Activated CD4-positive, alpha-beta T cell treated with anti-CD3 and anti-CD28 coated beads, Interleukin-2, amount 10 ng/mL, durations not matched to agents 7 days and 5 days (primary cell): ENCODE measurements around the gene CCDC137. TPM values are rescaled to one million over a fixed set of nuclear protein-coding genes. Genes with fewer than 3 reads are reported as not detected.

Experiments used
- CTCF ChIA-PET: fragments of 350-600 bp; sonication (Branson Sonifier 250); formaldehyde crosslinking; loops from one replicate; lab custom pipeline; 2021; ENCODE audit warnings: antibody characterized with exemption; lab: Charles Lee
- POLR2A ChIA-PET: fragments of 350-600 bp; sonication (Branson Sonifier 250); formaldehyde crosslinking; loops from one replicate; lab custom pipeline; 2021; ENCODE audit warnings: antibody characterized with exemption; lab: Charles Lee
- DNase-seq: peaks from one replicate; pipeline ENCODE4 v3.0.0-alpha.2; 2020
- H3K27ac Mint-ChIP-seq: one replicate; pipeline ENCODE4 v1.8.0; 2021; ENCODE audit warnings: mild to moderate bottlenecking, moderate library complexity, mixed read lengths
- H3K27me3 Mint-ChIP-seq: one replicate; pipeline ENCODE4 v1.8.0; 2021; ENCODE audit warnings: mixed read lengths
- H3K36me3 Mint-ChIP-seq: one replicate; pipeline ENCODE4 v1.8.0; 2021; ENCODE audit warnings: low read depth, mixed read lengths
- H3K4me1 Mint-ChIP-seq: one replicate; pipeline ENCODE4 v1.8.0; 2021; ENCODE audit warnings: mixed read lengths
- H3K4me3 Mint-ChIP-seq: one replicate; pipeline ENCODE4 v1.8.0; 2021; ENCODE audit warnings: mild to moderate bottlenecking, moderate library complexity, mixed read lengths
- H3K9me3 Mint-ChIP-seq: one replicate; pipeline ENCODE4 v1.8.0; 2021; ENCODE audit warnings: mixed read lengths
- total RNA-seq, 2 experiments: library from RNA; stranded (reverse); gene quantifications; one replicate each; pipeline ENCODE4 v1.2.3, GENCODE V29; 2021

Gene CCDC137
- total RNA-seq, 2 experiments from 2014 or later, result 30.2 to 33.8 TPM

DNA sequence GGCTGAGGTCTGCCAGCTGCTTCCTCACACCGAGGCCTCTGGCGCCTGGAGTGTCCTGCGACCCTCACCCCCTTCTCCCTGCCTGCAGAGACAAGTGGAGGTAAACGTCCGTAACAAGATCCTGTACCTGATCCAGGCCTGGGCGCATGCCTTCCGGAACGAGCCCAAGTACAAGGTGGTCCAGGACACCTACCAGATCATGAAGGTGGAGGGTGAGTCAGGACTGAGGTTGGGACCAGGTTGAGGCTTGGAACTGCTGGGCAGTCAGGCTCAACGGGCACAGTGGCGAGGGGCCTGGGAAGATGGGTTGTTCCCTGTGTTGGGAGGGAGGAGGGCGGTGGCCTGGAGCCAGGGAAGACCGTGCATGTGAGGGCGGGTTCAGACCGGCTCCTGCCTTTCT lies 22.1 kb downstream of the CCDC137 start:
- Mint-ChIP-seq H3K4me3 (no peak overlapping the region), H3K27me3 (no peaks in the 10 kb centered on the region), H3K27ac (no peak overlapping the region), H3K36me3 (peaks cover 46% of the 10 kb centered on the region), H3K4me1 (peaks cover 22% of the 10 kb centered on the region), H3K9me3 (no peaks in the 10 kb centered on the region)
- CTCF ChIA-PET, result no interaction called here
- no peak for DNase-seq
- POLR2A ChIA-PET, result no interaction called here

DNA sequence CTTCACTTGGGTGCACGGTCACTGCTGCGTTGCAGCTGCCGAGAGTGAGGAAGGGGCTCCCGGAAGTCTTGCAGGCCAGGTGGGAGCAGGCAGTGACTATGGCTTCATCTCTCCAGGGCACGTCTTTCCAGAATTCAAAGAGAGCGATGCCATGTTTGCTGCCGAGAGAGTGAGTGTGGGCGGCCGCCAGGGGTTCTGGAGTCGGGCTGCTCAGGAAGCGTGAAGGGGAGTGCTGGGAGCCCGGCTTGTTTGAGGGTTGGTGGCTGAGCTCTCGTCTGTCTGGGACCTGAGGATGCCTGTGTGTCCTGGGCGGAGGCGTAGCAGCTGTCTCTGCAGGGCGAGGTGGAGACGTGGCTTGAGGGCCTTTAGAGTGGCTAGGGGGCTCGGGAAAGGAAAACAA lies 23.5 kb downstream of the CCDC137 start:
- DNase-seq, result no peak
- ChIA-PET CTCF (interaction anchor here (1.2 kb wide), 1 partner anchor 12 kb away, joined by 3 read pairs; no protein-coding TSS in a partner anchor), POLR2A (no interaction called here)
- peaks cover 41% of the 10 kb centered on the region for H3K36me3 Mint-ChIP-seq
- peaks cover 14% of the 10 kb centered on the region for H3K4me1 Mint-ChIP-seq
- no peaks in the 10 kb centered on the region for H3K27me3 Mint-ChIP-seq
- H3K4me3 Mint-ChIP-seq, result no peak overlapping the region
- no peaks in the 10 kb centered on the region for H3K9me3 Mint-ChIP-seq
- no peak overlapping the region for H3K27ac Mint-ChIP-seq

DNA sequence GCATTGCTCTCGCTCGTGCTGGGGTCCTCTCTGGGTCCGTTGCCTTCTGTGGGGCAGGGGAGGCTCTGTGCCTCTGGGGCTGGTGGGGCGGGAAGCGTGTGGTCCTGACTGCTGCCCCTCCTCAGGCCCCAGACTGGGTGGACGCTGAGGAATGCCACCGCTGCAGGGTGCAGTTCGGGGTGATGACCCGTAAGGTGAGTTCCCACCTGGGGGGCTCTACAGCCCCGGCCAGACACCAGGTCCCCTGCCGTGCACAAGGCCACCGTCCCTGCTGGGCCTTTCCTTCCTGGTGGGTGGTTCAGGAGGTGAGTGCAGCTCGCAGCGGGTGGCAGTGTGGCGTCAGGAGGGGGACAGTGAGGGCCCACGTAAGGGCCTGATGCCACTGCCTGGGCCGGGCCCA lies 24.0 kb downstream of the CCDC137 start:
- no peak overlapping the region for H3K27ac Mint-ChIP-seq
- no peak for DNase-seq
- no peaks in the 10 kb centered on the region for H3K27me3 Mint-ChIP-seq
- H3K4me1 Mint-ChIP-seq, result peaks cover 9% of the 10 kb centered on the region
- peaks cover 41% of the 10 kb centered on the region for H3K36me3 Mint-ChIP-seq
- ChIA-PET CTCF (interaction anchor here (1.2 kb wide), 1 partner anchor 11 kb away, joined by 3 read pairs; no protein-coding TSS in a partner anchor), POLR2A (no interaction called here)
- H3K9me3 Mint-ChIP-seq, result no peaks in the 10 kb centered on the region
- no peak overlapping the region for H3K4me3 Mint-ChIP-seq

DNA sequence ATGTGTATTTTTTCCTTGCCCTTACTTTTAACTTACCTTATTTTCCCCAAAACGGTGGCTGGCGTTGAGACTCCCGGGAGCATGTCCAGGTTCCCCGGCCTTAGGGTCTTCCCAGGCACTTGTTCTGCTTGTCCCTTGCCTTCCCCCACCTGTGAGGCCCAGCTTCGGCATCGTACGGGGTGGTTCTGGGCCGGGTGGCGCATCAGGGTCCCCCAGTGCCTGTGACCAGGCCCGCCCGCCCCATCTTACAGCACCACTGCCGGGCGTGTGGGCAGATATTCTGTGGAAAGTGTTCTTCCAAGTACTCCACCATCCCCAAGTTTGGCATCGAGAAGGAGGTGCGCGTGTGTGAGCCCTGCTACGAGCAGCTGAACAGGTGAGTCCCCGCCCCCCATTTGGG lies 24.7 kb downstream of the CCDC137 start:
- ChIA-PET POLR2A (no interaction called here), CTCF (interaction anchor here (0.5 kb wide), 1 partner anchor 49 kb away, joined by 3 read pairs; no protein-coding TSS in a partner anchor)
- Mint-ChIP-seq H3K4me1 (peaks cover 6% of the 10 kb centered on the region), H3K9me3 (no peaks in the 10 kb centered on the region), H3K4me3 (no peak overlapping the region), H3K27me3 (no peaks in the 10 kb centered on the region), H3K27ac (no peak overlapping the region), H3K36me3 (peaks cover 40% of the 10 kb centered on the region)
- DNase-seq, result no peak

DNA sequence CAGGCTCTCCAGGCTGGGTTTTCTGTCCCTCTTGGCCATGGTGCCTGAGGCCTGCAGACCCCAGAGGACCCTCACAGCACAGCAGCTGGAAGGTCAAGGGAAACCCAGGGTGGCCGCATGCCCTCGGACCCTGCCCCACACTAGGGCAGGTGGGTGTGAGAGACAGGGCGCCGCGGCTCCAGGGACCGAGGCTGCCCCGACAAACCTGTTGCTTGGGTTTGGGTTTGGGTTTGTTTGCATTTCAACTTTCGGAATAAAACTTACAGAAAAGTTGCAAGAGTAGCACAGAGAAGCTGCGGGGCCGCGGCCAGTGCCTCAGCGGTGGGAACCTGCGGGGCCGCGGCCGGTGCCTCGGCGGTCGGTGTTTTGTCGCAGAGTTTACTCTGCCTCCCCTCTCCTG lies 25.1 kb downstream of the CCDC137 start:
- CTCF ChIA-PET, result interaction anchor here (0.5 kb wide), 1 partner anchor 49 kb away, joined by 3 read pairs; no protein-coding TSS in a partner anchor
- Mint-ChIP-seq H3K27ac (no peak overlapping the region), H3K4me1 (peaks cover 4% of the 10 kb centered on the region), H3K27me3 (no peaks in the 10 kb centered on the region), H3K9me3 (no peaks in the 10 kb centered on the region), H3K36me3 (peaks cover 38% of the 10 kb centered on the region), H3K4me3 (no peak overlapping the region)
- POLR2A ChIA-PET, result no interaction called here
- DNase-seq, result no peak

DNA sequence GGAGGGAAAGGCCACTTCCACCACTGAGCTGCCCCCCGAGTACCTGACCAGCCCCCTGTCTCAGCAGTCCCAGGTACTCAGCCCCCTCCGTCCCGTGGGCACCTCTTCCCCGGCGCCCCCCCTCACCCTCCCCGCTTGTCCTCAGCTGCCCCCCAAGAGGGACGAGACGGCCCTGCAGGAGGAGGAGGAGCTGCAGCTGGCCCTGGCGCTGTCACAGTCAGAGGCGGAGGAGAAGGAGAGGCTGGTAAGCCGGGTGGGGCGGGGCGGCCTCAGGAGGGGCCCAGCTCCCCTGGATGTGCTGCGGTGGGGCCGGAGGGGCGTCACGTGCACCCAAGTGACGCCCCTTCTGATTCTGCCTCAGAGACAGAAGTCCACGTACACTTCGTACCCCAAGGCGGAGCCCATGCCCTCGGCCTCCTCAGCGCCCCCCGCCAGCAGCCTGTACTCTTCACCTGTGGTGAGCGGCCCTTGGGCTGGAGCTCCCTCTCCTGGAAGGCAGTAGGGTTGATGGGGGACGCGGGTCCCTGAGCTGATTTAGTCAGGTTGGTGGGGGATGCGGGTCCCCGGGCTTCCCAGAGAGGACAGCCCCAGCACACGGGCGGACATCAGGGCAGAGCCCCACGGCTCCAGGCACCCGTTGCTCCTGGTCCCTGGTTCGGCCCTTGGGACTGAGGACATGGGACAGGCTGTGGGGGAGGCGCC lies 27.1 kb downstream of the CCDC137 start:
- POLR2A ChIA-PET, result interaction anchor here (1.5 kb wide), 1 partner anchor 9 kb away, joined by 3 read pairs; the partner anchor contains the start of gene MRPL12
- no peaks in the 10 kb centered on the region for H3K9me3 Mint-ChIP-seq
- CTCF ChIA-PET, result no interaction called here

DNA sequence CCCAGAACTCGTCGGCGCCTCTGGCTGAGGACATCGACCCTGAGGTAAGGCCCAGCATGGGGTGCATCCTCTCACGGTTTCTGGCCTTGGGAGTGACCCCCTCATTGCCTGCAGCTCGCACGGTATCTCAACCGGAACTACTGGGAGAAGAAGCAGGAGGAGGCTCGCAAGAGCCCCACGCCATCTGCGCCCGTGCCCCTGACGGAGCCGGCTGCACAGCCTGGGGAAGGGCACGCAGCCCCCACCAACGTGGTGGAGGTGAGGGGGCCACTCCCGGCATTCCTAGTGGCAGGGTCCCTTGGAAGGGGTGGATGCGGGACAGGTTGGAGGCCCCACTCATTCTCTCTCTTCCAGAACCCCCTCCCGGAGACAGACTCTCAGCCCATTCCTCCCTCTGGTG lies 28.3 kb downstream of the CCDC137 start:
- Mint-ChIP-seq H3K27ac (no peak overlapping the region), H3K4me3 (no peak overlapping the region), H3K4me1 (peaks cover 9% of the 10 kb centered on the region), H3K27me3 (no peaks in the 10 kb centered on the region), H3K36me3 (peaks cover 33% of the 10 kb centered on the region), H3K9me3 (no peaks in the 10 kb centered on the region)
- ChIA-PET POLR2A (no interaction called here), CTCF (no interaction called here)
- no peak for DNase-seq

More for the DNA sequence above, 27.1 kb downstream of the CCDC137 start:
- Mint-ChIP-seq H3K4me3 (no peak overlapping the region), H3K27ac (no peak overlapping the region), H3K4me1 (peaks cover 12% of the 10 kb centered on the region), H3K27me3 (no peaks in the 10 kb centered on the region), H3K36me3 (peaks cover 40% of the 10 kb centered on the region)
- DNase-seq, result no peak

DNA sequence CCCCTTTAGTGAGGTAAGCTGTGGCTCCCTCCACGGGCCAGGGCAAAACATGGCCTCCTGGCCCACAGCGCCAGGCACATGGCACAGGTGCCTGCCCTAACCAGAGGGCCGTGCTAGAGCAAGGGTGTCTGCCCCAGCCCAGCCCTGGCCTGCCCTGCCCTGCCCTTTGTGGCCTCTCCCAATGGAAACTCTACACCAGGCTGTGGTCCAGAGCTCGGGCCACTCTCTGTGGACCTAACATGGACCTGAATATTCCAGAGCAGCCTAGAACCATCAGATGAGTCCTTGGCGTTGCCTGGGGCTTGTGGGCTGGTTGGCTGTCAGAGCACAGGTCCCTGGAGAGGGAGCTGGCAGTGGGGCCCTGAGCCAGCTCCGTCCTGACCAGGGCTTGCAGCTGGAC lies 28.7 kb downstream of the CCDC137 start:
- POLR2A ChIA-PET, result no interaction called here
- Mint-ChIP-seq H3K4me3 (no peak overlapping the region), H3K36me3 (peaks cover 29% of the 10 kb centered on the region), H3K4me1 (peaks cover 9% of the 10 kb centered on the region), H3K27ac (no peak overlapping the region), H3K9me3 (no peaks in the 10 kb centered on the region), H3K27me3 (no peaks in the 10 kb centered on the region)
- CTCF ChIA-PET, result interaction anchor here (1.1 kb wide), 1 partner anchor 14 kb away, joined by 3 read pairs; no protein-coding TSS in a partner anchor
- no peak for DNase-seq

DNA sequence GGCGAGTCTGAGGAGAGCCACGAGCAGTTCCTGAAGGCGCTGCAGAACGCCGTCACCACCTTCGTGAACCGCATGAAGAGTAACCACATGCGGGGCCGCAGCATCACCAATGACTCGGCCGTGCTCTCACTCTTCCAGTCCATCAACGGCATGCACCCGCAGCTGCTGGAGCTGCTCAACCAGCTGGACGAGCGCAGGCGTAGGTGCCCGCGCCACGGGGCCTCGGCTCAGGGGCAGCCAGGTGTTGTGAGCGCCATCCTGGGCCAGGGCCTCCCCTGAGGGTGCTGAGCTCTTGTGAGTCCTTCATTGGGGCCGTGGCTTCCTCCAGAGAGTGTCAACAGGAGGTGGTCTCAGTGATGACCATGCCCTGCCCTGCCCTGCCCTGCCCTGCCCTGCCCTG lies 29.3 kb downstream of the CCDC137 start:
- H3K4me1 Mint-ChIP-seq, result peaks cover 12% of the 10 kb centered on the region
- no peaks in the 10 kb centered on the region for H3K27me3 Mint-ChIP-seq
- CTCF ChIA-PET, result interaction anchor here (1.1 kb wide), 1 partner anchor 14 kb away, joined by 3 read pairs; no protein-coding TSS in a partner anchor
- no peak overlapping the region for H3K4me3 Mint-ChIP-seq
- H3K27ac Mint-ChIP-seq, result no peak overlapping the region
- H3K36me3 Mint-ChIP-seq, result peaks cover 31% of the 10 kb centered on the region
- H3K9me3 Mint-ChIP-seq, result no peaks in the 10 kb centered on the region
- no peak for DNase-seq
- POLR2A ChIA-PET, result no interaction called here

DNA sequence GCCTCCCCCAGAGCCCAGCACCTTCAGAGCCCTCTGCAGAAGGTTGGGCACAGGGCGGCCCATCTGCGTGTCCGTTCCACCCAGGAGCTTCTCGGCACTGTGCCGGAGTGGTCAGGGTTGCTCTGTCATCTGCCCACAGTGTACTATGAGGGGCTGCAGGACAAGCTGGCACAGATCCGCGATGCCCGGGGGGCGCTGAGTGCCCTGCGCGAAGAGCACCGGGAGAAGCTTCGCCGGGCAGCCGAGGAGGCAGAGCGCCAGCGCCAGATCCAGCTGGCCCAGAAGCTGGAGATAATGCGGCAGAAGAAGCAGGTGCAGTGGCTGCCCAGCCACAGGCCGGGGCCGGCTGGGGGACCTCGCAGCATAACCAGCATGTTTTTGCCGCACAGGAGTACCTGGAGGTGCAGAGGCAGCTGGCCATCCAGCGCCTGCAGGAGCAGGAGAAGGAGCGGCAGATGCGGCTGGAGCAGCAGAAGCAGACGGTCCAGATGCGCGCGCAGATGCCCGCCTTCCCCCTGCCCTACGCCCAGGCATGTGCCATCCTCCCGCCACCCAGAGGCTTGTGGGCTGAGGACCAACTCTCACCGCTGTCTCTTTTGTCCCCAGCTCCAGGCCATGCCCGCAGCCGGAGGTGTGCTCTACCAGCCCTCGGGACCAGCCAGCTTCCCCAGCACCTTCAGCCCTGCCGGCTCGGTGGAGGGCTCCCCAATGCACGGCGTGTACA lies 29.8 kb downstream of the CCDC137 start:
- Mint-ChIP-seq H3K27ac (no peak overlapping the region), H3K9me3 (no peaks in the 10 kb centered on the region), H3K27me3 (no peaks in the 10 kb centered on the region), H3K4me1 (peaks cover 17% of the 10 kb centered on the region), H3K4me3 (no peak overlapping the region), H3K36me3 (peaks cover 30% of the 10 kb centered on the region)
- no peak for DNase-seq
- ChIA-PET CTCF (interaction anchor here (1.0 to 1.1 kb wide), 2 partner anchors 13 to 15 kb away, joined by 3 read pairs; no protein-coding TSS in a partner anchor), POLR2A (no interaction called here)

DNA sequence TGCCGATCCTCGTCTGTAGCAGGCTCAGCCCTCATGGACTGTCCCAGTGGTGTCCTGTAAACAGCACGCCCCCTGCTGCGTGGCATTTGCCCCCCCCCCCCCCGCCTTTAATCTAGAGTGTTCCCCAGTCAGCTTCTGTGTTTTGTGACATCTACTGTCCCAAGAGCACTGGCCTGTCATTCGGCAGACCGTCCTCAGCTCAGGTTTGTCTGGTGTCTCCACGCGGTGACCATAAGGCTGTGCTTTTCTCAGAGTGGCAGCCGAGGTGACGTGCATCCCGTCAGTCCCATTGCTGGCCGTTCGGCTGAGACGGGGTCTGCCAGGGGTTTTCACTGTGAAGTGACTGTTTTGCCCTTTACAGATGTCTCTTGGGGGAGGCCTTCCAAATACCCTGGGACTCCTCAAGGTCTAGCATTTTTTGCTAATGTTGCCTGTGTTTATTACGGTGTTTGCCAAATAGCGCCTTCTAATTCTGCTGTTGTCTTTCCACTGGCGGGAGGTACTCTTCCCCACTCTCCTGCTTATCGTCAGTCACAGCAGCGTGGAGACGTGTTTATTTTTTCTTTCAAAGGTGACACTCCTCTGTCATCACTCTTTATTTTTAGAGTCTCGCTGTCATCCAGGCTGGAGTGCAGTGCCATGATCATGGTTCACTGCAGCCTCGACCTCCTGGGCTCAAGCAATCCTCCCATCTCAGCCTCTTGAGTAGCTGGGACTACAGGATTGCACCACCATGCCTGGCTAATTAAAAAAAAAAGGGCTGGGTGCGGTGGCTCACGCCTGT lies 30.9 kb downstream of the CCDC137 start:
- CTCF ChIA-PET, result interaction anchor here (1.0 kb wide), 2 partner anchors 10 to 13 kb away, joined by 3 read pairs; no protein-coding TSS in a partner anchor
- H3K4me1 Mint-ChIP-seq, result peaks cover 24% of the 10 kb centered on the region
- H3K9me3 Mint-ChIP-seq, result no peaks in the 10 kb centered on the region
- no peak overlapping the region for H3K27ac Mint-ChIP-seq
- POLR2A ChIA-PET, result no interaction called here
- H3K4me3 Mint-ChIP-seq, result no peak overlapping the region
- H3K27me3 Mint-ChIP-seq, result no peaks in the 10 kb centered on the region
- no peak for DNase-seq
- H3K36me3 Mint-ChIP-seq, result peaks cover 33% of the 10 kb centered on the region
